Parathyroid adenoma (tissue), 2 donors: ENCODE data around the gene EPC2.

Source experiments
- H2AFZ ChIP-seq: fragments of 300-600 bp; sonication (generic); one replicate; pipeline ENCODE4 v1.7.0; 2017; ENCODE audit warnings: antibody characterized with exemption, mild to moderate bottlenecking
- H3K27ac ChIP-seq: fragments of 300-600 bp; sonication (generic); one replicate; pipeline ENCODE4 v1.7.0; 2017
- H3K27me3 ChIP-seq: fragments of 300-600 bp; sonication (generic); one replicate; pipeline ENCODE4 v1.7.0; 2017; ENCODE audit warnings: low read length; ENCODE audit not compliant: control insufficient read depth, insufficient read depth
- H3K36me3 ChIP-seq: fragments of 300-600 bp; sonication (generic); one replicate; pipeline ENCODE4 v1.7.0; 2017; ENCODE audit warnings: low read length; ENCODE audit not compliant: control insufficient read depth, insufficient read depth
- H3K4me1 ChIP-seq: fragments of 300-600 bp; sonication (generic); one replicate; pipeline ENCODE4 v1.7.0; 2017; ENCODE audit warnings: control low read depth
- H3K4me2 ChIP-seq: fragments of 300-600 bp; sonication (generic); one replicate; pipeline ENCODE4 v1.7.0; 2017; ENCODE audit warnings: low read length
- H3K4me3 ChIP-seq: fragments of 300-600 bp; sonication (generic); one replicate; pipeline ENCODE4 v1.7.0; 2017; ENCODE audit warnings: low read depth, low read length
- H3K79me2 ChIP-seq: fragments of 300-600 bp; sonication (generic); one replicate; pipeline ENCODE4 v1.7.0; 2017; ENCODE audit warnings: control low read depth
- H3K9ac ChIP-seq: fragments of 300-600 bp; sonication (generic); one replicate; pipeline ENCODE4 v1.7.0; 2017; ENCODE audit warnings: mild to moderate bottlenecking
- H3K9me3 ChIP-seq: fragments of 300-600 bp; sonication (generic); one replicate; pipeline ENCODE4 v1.7.0; 2017; ENCODE audit warnings: low read length; ENCODE audit not compliant: control insufficient read depth
- TF ChIP-seq, protein P1 (sequence below): fragments of 300-600 bp; sonication (generic); IDR thresholded peaks from one replicate; pipeline ENCODE4 v1.7.0; 2017; ENCODE audit warnings: antibody characterized with exemption, mild to moderate bottlenecking
- donor health status: primary hyperparathyroidism.

EPC2 gene

DNA sequence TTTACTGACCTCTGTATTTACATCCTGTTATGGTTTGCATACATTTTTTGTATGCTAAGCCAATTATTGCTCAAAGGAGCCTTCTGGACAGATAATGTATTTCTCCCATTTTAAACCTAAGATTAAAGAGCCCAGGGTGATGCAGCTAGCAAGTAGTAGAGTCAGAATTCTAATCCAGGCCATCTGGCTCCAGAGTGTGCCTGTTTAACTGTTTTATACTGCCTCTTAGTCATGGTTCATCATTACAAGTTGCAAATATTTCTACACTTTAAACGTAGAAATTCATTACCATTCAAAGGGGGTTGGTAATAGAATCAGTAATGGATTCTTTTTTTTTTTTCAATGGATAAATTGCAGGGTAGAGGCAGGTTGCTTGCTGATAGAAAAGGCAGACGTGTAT, 52.4 kb downstream of the EPC2 start:
- H3K9me3 ChIP-seq = no peaks in the 10 kb centered on the region
- H3K4me1 ChIP-seq = no peaks in the 10 kb centered on the region
- H3K27me3 ChIP-seq = no peaks in the 10 kb centered on the region
- H2AFZ ChIP-seq = no peak overlapping the region
- no peak overlapping the region for H3K4me3 ChIP-seq
- H3K79me2 ChIP-seq = peaks cover 26% of the 10 kb centered on the region
- H3K36me3 ChIP-seq = no peaks in the 10 kb centered on the region
- H3K27ac ChIP-seq = no peak overlapping the region
- TF ChIP-seq, protein P1, sequence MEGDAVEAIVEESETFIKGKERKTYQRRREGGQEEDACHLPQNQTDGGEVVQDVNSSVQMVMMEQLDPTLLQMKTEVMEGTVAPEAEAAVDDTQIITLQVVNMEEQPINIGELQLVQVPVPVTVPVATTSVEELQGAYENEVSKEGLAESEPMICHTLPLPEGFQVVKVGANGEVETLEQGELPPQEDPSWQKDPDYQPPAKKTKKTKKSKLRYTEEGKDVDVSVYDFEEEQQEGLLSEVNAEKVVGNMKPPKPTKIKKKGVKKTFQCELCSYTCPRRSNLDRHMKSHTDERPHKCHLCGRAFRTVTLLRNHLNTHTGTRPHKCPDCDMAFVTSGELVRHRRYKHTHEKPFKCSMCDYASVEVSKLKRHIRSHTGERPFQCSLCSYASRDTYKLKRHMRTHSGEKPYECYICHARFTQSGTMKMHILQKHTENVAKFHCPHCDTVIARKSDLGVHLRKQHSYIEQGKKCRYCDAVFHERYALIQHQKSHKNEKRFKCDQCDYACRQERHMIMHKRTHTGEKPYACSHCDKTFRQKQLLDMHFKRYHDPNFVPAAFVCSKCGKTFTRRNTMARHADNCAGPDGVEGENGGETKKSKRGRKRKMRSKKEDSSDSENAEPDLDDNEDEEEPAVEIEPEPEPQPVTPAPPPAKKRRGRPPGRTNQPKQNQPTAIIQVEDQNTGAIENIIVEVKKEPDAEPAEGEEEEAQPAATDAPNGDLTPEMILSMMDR = no peak
- no peak overlapping the region for H3K9ac ChIP-seq
- H3K4me2 ChIP-seq = no peak overlapping the region

DNA sequence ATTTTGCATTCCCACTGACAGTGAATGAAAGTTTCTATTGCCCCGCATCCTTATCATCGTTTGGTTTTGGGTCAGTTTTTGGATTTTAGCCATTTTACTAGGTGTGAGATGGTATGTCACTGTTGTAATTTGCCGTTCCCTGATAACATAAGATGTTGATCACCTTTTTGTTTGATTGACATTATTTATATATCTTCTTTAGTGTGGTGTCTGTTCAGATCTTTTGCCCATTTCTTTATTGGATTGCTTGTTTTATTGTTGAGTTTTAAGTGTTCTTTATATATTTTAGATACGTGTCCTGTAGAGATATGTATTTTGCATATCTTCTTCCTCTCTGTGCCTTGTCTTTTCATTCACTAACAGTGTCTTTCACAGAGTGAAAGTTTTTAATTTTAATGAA, 55.3 kb downstream of the EPC2 start:
- H3K79me2 ChIP-seq = peaks cover 31% of the 10 kb centered on the region
- TF ChIP-seq, protein P1 = no peak
- no peaks in the 10 kb centered on the region for H3K9me3 ChIP-seq
- H3K27me3 ChIP-seq = no peaks in the 10 kb centered on the region
- H3K9ac ChIP-seq = no peak overlapping the region
- H3K4me3 ChIP-seq = no peak overlapping the region
- H3K4me1 ChIP-seq = no peaks in the 10 kb centered on the region
- no peak overlapping the region for H3K4me2 ChIP-seq
- no peak overlapping the region for H3K27ac ChIP-seq
- no peak overlapping the region for H2AFZ ChIP-seq
- H3K36me3 ChIP-seq = no peaks in the 10 kb centered on the region

DNA sequence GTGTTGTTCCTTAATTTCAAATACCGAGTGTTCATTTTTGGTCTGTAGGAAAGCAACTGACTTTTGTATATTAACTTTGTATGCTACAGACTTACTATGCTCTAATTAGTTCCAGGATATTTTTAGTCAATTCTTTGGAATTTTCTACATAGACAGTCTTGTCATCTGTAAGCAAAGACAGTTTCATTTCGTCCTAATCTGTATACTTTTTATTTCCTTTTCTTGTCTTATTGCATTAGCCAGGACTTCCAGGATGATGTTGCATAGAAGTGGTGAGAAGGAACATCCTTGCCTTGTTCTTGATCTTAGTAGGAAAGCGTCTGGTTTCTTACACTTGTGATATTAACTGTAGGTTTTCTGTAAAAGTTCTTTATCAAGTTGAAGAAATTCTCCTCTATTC, 56.5 kb downstream of the EPC2 start:
- H3K27me3 ChIP-seq = no peaks in the 10 kb centered on the region
- H3K9ac ChIP-seq = no peak overlapping the region
- H3K27ac ChIP-seq = no peak overlapping the region
- no peak overlapping the region for H3K4me2 ChIP-seq
- TF ChIP-seq, protein P1 = no peak
- no peak overlapping the region for H3K4me3 ChIP-seq
- no peaks in the 10 kb centered on the region for H3K4me1 ChIP-seq
- peaks cover 39% of the 10 kb centered on the region for H3K79me2 ChIP-seq
- H2AFZ ChIP-seq = no peak overlapping the region
- H3K36me3 ChIP-seq = no peaks in the 10 kb centered on the region
- no peaks in the 10 kb centered on the region for H3K9me3 ChIP-seq

DNA sequence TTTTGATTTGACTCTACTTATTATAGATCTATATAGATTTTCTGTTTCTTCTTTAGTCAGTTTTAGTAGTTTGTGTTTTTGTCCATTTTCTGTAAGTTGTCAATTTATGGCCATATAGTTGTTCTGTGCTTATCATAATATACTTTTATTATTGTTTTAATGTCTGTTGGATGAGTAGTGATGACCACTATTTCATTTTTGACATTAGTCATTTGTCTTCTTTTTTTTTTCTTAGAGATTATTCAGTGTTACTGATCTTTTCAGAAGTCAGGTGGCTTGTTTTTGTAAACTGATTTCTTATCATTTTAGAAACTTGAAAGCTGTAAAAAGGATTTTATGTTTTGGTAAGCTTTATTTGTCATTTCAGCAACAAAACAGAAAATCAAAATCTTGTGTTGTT, 57.3 kb downstream of the EPC2 start:
- no peak overlapping the region for H3K9ac ChIP-seq
- H3K36me3 ChIP-seq = no peaks in the 10 kb centered on the region
- H3K9me3 ChIP-seq = no peaks in the 10 kb centered on the region
- no peaks in the 10 kb centered on the region for H3K4me1 ChIP-seq
- no peak overlapping the region for H3K27ac ChIP-seq
- H2AFZ ChIP-seq = no peak overlapping the region
- no peak overlapping the region for H3K4me3 ChIP-seq
- no peaks in the 10 kb centered on the region for H3K27me3 ChIP-seq
- H3K79me2 ChIP-seq = peaks cover 43% of the 10 kb centered on the region
- TF ChIP-seq, protein P1 = no peak
- H3K4me2 ChIP-seq = no peak overlapping the region

DNA sequence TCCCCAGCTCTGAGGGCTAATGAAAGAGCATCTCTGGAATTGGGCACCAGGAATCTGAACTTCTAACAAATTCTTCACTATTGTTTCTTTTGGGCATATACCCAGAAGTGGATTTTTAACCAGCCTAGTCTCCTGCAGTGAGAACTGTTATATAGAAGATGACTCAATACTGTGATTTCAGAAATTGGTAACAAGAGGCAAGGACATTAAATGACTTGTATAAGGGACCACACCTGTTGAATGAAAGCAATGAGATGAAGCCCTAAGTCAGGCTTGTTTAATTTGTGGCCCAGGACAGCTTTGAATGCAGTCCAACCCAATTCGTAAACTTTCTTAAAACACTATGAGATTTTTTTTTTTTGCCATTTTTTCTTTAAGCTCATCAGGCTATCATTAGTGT, 57.9 kb downstream of the EPC2 start:
- TF ChIP-seq, protein P1 = no peak
- H3K4me1 ChIP-seq = no peaks in the 10 kb centered on the region
- no peak overlapping the region for H3K27ac ChIP-seq
- H3K36me3 ChIP-seq = no peaks in the 10 kb centered on the region
- H3K4me3 ChIP-seq = no peak overlapping the region
- H3K79me2 ChIP-seq = peaks cover 47% of the 10 kb centered on the region
- H3K27me3 ChIP-seq = no peaks in the 10 kb centered on the region
- H2AFZ ChIP-seq = no peak overlapping the region
- no peak overlapping the region for H3K9ac ChIP-seq
- H3K4me2 ChIP-seq = no peak overlapping the region
- no peaks in the 10 kb centered on the region for H3K9me3 ChIP-seq
